ENCODE measurements around the gene PCDH1.

The PCDH1 gene

GRCh38 chr5:141914199-141914743 is 36.1 kb upstream of the PCDH1 start:
- TF ChIP-seq CTCF (IDR thresholded peaks at IDR 0.05; ENCODE audit: low read depth, low read length, poor library complexity, severe bottlenecking) = peak; percentile 70
- no peak for TF ChIP-seq EZH2phosphoT487 (IDR thresholded peaks at IDR 0.05; ENCODE audit: borderline replicate concordance, low read length)
- Histone ChIP-seq H3K4me2 (ENCODE audit: low read length) (peak overlapping the region; percentile 67), H3K4me3 (ENCODE audit: low read length) (peak overlapping the region; percentile 48)

GRCh38 chr5:141913560-141914198 is 35.5 kb upstream of the PCDH1 start:
- Histone ChIP-seq H3K27ac (ENCODE audit: low read depth, low read length) (no peak overlapping the region), H3K27me3 (ENCODE audit: control insufficient read depth, low read length) (peaks cover 12% of the 10 kb centered on the region), H3K4me2 (ENCODE audit: low read length) (peak overlapping the region; percentile 67)

More at GRCh38 chr5:141914199-141914743, 36.1 kb upstream of the PCDH1 start:
- Histone ChIP-seq H3K27ac (ENCODE audit: low read depth, low read length) (no peak overlapping the region), H3K4me1 (ENCODE audit: control insufficient read depth, low read length) (peaks cover 33% of the 10 kb centered on the region), H3K79me2 (ENCODE audit: control insufficient read depth, low read length) (no peaks in the 10 kb centered on the region), H3K9me3 (ENCODE audit: control insufficient read depth, insufficient read depth, low read length) (no peaks in the 10 kb centered on the region), H3K27me3 (ENCODE audit: control insufficient read depth, low read length) (peaks cover 12% of the 10 kb centered on the region), H3K9me2 (replicated peaks; ENCODE audit: control insufficient read depth, low read length) (no peaks in the 10 kb centered on the region), H3K36me3 (ENCODE audit: control insufficient read depth, low read length) (no peaks in the 10 kb centered on the region), H4K20me1 (ENCODE audit: control insufficient read depth, insufficient read depth, low read depth, low read length) (no peaks in the 10 kb centered on the region), H3F3A (ENCODE audit: control insufficient read depth, insufficient read depth) (0 out of 2 replicates have a peak, but pooled peaks cover 8% of the 10 kb centered on the region)

DNA sequence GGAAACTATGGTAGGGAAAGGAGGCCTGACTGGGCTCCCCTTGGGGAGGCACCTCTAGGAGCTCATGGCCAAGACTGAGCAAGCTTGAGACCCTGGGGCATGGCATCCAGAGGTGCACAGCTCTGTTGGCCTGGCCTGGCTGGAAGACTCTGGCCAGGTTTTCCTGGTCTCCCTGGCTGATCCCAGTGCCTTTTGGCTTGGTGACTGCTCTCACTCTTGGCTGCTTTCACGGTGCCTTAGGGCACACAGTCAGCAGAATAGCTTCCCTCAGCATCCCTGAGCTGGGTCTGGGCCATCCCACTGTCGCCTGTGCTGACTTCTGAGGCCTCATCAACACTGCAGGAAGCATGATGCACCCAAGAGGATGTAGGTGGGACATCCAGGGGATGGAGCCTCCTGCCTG is 32.1 kb upstream of the PCDH1 start:
- TF ChIP-seq CTCF (IDR thresholded peaks at IDR 0.05; ENCODE audit: low read depth, low read length, poor library complexity, severe bottlenecking) (no peak), EZH2phosphoT487 (IDR thresholded peaks at IDR 0.05; ENCODE audit: borderline replicate concordance, low read length) (no peak)

More at GRCh38 chr5:141913560-141914198, 35.5 kb upstream of the PCDH1 start:
- peak overlapping the region; percentile 48 for H3K4me3 ChIP-seq (ENCODE audit: low read length)
- no peaks in the 10 kb centered on the region for H4K20me1 ChIP-seq (ENCODE audit: control insufficient read depth, insufficient read depth, low read depth, low read length)
- no peaks in the 10 kb centered on the region for H3K36me3 ChIP-seq (ENCODE audit: control insufficient read depth, low read length)
- H3F3A ChIP-seq (ENCODE audit: control insufficient read depth, insufficient read depth) = 0 out of 2 replicates have a peak, but pooled peaks cover 8% of the 10 kb centered on the region
- no peaks in the 10 kb centered on the region for H3K9me2 ChIP-seq (replicated peaks; ENCODE audit: control insufficient read depth, low read length)
- no peaks in the 10 kb centered on the region for H3K9me3 ChIP-seq (ENCODE audit: control insufficient read depth, insufficient read depth, low read length)
- no peaks in the 10 kb centered on the region for H3K79me2 ChIP-seq (ENCODE audit: control insufficient read depth, low read length)
- TF ChIP-seq CTCF (IDR thresholded peaks at IDR 0.05; ENCODE audit: low read depth, low read length, poor library complexity, severe bottlenecking) (no peak), EZH2phosphoT487 (IDR thresholded peaks at IDR 0.05; ENCODE audit: borderline replicate concordance, low read length) (no peak)
- peaks cover 33% of the 10 kb centered on the region for H3K4me1 ChIP-seq (ENCODE audit: control insufficient read depth, low read length)

More for the DNA sequence above, 32.1 kb upstream of the PCDH1 start:
- Histone ChIP-seq H3K36me3 (ENCODE audit: control insufficient read depth, low read length) (no peaks in the 10 kb centered on the region), H3K79me2 (ENCODE audit: control insufficient read depth, low read length) (no peaks in the 10 kb centered on the region), H3K9me3 (ENCODE audit: control insufficient read depth, insufficient read depth, low read length) (peaks cover 3% of the 10 kb centered on the region; the same call in 1 of the 2 replicates), H3F3A (ENCODE audit: control insufficient read depth, insufficient read depth) (0 out of 2 replicates have a peak, but pooled peaks cover 6% of the 10 kb centered on the region), H3K9me2 (replicated peaks; ENCODE audit: control insufficient read depth, low read length) (no peaks in the 10 kb centered on the region), H3K4me1 (ENCODE audit: control insufficient read depth, low read length) (peaks cover 17% of the 10 kb centered on the region), H3K27me3 (ENCODE audit: control insufficient read depth, low read length) (peaks cover 12% of the 10 kb centered on the region), H3K4me2 (ENCODE audit: low read length) (no peak overlapping the region), H4K20me1 (ENCODE audit: control insufficient read depth, insufficient read depth, low read depth, low read length) (no peaks in the 10 kb centered on the region), H3K4me3 (ENCODE audit: low read length) (no peak overlapping the region), H3K27ac (ENCODE audit: low read depth, low read length) (no peak overlapping the region)

Measured in DOHH2 (cell line).